Hepatocyte (in vitro differentiated cells): ENCODE results near the gene AKAP13.

Experiments used
- EZH2 ChIP-seq: fragments of 200-600 bp; sonication (generic); IDR thresholded peaks from 2 replicates; pipeline ENCODE4 v1.6.1; 2016; ENCODE audit warnings: antibody characterized with exemption, mild to moderate bottlenecking, borderline replicate concordance
- EZH2phosphoT487 ChIP-seq: fragments of 200-600 bp; sonication (generic); IDR thresholded peaks from one replicate; pipeline ENCODE4 v1.6.1; 2018; ENCODE audit warnings: antibody characterized with exemption, mild to moderate bottlenecking, low read depth, moderate library complexity; ENCODE audit not compliant: unreplicated experiment, severe bottlenecking
- TF ChIP-seq, protein P1 (sequence below): fragments of 200-600 bp; sonication (generic); IDR thresholded peaks from 2 replicates; pipeline ENCODE4 v1.5.1; 2016; ENCODE audit warnings: antibody characterized with exemption, mild to moderate bottlenecking; ENCODE audit not compliant: poor library complexity

DNA sequence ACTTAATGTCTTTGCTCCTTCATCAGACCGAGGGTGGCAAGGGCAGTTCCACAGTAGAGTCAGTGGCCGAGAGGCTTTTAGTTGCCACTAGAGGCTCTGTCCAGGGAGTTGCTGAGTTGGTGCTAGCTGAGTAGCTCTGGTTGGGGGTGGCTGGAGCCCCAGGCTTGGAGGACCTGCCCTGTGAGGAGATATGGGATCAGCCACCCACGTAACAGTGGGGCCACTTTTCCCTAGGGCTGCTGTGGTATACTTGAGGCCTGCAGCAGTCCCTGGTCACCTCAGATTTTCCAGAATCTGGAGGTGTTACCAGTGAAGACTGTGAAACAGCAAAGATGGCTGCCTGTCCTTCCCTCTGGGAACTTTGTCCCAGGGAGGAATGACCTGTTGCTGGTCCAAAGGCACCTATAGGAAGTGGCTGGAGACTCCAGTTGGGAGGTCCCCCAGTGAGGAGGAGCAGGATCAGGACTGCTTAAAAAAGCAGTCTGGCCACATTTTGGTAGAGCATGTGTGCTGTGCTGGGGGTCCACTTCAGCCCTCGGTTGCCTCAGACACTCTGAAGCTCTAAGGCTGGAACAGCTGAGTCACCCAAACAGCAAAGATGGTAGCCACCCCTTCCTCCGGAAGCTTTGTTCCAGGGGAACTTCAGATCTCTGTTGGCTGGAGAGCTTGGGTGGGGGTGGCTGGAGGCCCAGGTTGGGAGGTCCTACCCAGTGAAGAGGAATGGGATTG is 72.9 kb downstream of the AKAP13 start:
- TF ChIP-seq, protein P1, sequence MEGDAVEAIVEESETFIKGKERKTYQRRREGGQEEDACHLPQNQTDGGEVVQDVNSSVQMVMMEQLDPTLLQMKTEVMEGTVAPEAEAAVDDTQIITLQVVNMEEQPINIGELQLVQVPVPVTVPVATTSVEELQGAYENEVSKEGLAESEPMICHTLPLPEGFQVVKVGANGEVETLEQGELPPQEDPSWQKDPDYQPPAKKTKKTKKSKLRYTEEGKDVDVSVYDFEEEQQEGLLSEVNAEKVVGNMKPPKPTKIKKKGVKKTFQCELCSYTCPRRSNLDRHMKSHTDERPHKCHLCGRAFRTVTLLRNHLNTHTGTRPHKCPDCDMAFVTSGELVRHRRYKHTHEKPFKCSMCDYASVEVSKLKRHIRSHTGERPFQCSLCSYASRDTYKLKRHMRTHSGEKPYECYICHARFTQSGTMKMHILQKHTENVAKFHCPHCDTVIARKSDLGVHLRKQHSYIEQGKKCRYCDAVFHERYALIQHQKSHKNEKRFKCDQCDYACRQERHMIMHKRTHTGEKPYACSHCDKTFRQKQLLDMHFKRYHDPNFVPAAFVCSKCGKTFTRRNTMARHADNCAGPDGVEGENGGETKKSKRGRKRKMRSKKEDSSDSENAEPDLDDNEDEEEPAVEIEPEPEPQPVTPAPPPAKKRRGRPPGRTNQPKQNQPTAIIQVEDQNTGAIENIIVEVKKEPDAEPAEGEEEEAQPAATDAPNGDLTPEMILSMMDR = no peak
- TF ChIP-seq EZH2 (no peak), EZH2phosphoT487 (no peak)
